Measurements from ENCODE around the gene PARS2.

PARS2 gene

GRCh38 chr1:54774820-54775498 lies 10.6 kb upstream of the PARS2 start:
- DNase-seq (ENCODE audit: low spot score): no peak

GRCh38 chr1:54772951-54773350 lies 8.6 kb upstream of the PARS2 start:
- DNase-seq (ENCODE audit: low spot score): no peak

GRCh38 chr1:54768093-54768492 lies 3.8 kb upstream of the PARS2 start:
- no peak for DNase-seq (ENCODE audit: low spot score)

- DNase-seq (ENCODE audit: low spot score): no peak
Observed at GRCh38 chr1:54767526-54767925, 3.2 kb upstream of the PARS2 start.

GRCh38 chr1:54766726-54767125 lies 2.4 kb upstream of the PARS2 start:
- no peak for DNase-seq (ENCODE audit: low spot score)

- no peak for DNase-seq (ENCODE audit: low spot score)
Observed at GRCh38 chr1:54764922-54765561, 719 bp upstream of the PARS2 start.

GRCh38 chr1:54763816-54764132 lies 549 bp downstream of the PARS2 start:
- DNase-seq (ENCODE audit: low spot score): no peak

GRCh38 chr1:54758678-54759348 lies 5.5 kb downstream of the PARS2 start:
- no peak for DNase-seq (ENCODE audit: low spot score)

- DNase-seq (ENCODE audit: low spot score): no peak
Observed at GRCh38 chr1:54757833-54758232, 6.5 kb downstream of the PARS2 start.

- DNase-seq (ENCODE audit: low spot score): no peak
Observed at GRCh38 chr1:54754486-54755285, 9.6 kb downstream of the PARS2 start.

- DNase-seq (ENCODE audit: low spot score): no peak
Observed at GRCh38 chr1:54754045-54754444, 10.3 kb downstream of the PARS2 start.

GRCh38 chr1:54751426-54751825 lies 12.9 kb downstream of the PARS2 start:
- DNase-seq (ENCODE audit: low spot score): no peak

GRCh38 chr1:54750596-54750995 lies 13.7 kb downstream of the PARS2 start:
- DNase-seq (ENCODE audit: low spot score): no peak

- DNase-seq (ENCODE audit: low spot score): no peak
Observed at GRCh38 chr1:54748094-54748835, 16.1 kb downstream of the PARS2 start.

- DNase-seq (ENCODE audit: low spot score): no peak
Observed at GRCh38 chr1:54745864-54746263, 18.5 kb downstream of the PARS2 start.

- no peak for DNase-seq (ENCODE audit: low spot score)
Observed at GRCh38 chr1:54745274-54745673, 19.0 kb downstream of the PARS2 start.

- no peak for DNase-seq (ENCODE audit: low spot score)
Observed at GRCh38 chr1:54744696-54745095, 19.6 kb downstream of the PARS2 start.

GRCh38 chr1:54743416-54744226 lies 20.7 kb downstream of the PARS2 start:
- DNase-seq (ENCODE audit: low spot score): no peak

GRCh38 chr1:54742282-54742681 lies 22.0 kb downstream of the PARS2 start:
- no peak for DNase-seq (ENCODE audit: low spot score)

- DNase-seq (ENCODE audit: low spot score): no peak
Observed at GRCh38 chr1:54741531-54741930, 22.8 kb downstream of the PARS2 start.

- DNase-seq (ENCODE audit: low spot score): no peak
Observed at GRCh38 chr1:54738244-54738643, 26.1 kb downstream of the PARS2 start.
